ENCODE data around the gene ZBTB44.

The ZBTB44 gene

DNA sequence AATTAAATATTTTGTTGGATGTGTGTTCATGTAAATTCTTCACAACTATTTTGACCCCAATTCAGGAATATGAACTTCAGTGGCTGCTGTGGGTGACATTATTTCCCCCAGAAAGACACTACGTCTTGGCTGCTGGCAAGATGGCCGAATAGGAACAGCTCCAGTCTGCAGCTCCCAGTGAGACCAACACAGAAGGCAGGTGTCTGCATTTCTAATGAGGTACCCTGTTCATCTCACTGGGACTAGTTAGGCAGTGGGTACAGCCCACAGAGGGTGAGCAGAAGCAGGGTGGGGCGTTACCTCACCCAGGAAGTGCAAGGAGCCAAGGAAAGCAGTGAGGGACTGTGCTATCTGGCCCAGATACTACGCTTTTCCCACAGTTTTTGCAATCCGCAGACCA is 65.3 kb downstream of the ZBTB44 start:
- Histone ChIP-seq H3K79me2 (ENCODE audit: insufficient read depth, low read length) (0 out of 2 replicates have a peak, but pooled peaks cover 3% of the 10 kb centered on the region), H3K9ac (ENCODE audit: low read length) (no peak overlapping the region), H3F3A (ENCODE audit: insufficient read depth, low read length) (no peaks in the 10 kb centered on the region), H3K36me3 (ENCODE audit: insufficient read depth, low read length) (no peaks in the 10 kb centered on the region), H4K20me1 (ENCODE audit: insufficient read depth, low read length) (no peaks in the 10 kb centered on the region), H2AFZ (ENCODE audit: low read length) (no peak overlapping the region), H3K27ac (ENCODE audit: low read depth, low read length, poor library complexity, severe bottlenecking) (no peak overlapping the region), H3K9me3 (ENCODE audit: low read length) (no peaks in the 10 kb centered on the region), H3K4me3 (ENCODE audit: low read depth, low read length, poor library complexity, severe bottlenecking) (no peak overlapping the region), H3K27me3 (ENCODE audit: insufficient read depth, low read length) (no peaks in the 10 kb centered on the region), H3K4me1 (ENCODE audit: insufficient read depth, low read length, severe bottlenecking) (no peaks in the 10 kb centered on the region), H3K9me2 (ENCODE audit: low read depth, low read length) (no peaks in the 10 kb centered on the region), H3K4me2 (ENCODE audit: low read length) (no peak overlapping the region)
- TF ChIP-seq EZH2 (IDR thresholded peaks at IDR 0.05; ENCODE audit: borderline replicate concordance, low read length) (no peak), CTCF (IDR thresholded peaks at IDR 0.05; ENCODE audit: low read length) (no peak)

DNA sequence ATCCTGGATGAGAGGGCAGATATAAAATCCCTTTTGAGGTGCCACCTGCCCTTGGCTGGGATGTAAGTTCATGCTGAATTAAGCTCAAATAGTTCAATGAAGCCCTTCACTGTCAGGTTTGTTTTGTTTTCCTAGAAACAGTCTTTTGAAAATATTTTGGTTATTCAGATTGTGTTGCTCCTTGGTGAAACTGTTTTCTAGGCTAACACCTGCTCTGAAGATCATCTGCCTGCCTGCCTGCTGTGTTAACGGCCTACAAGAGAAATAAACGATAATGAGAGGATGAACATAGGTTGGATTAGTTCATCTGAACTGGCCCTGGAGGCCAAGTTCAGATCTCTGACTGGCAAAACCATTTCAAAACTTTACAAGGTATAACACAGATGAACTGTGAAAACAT is 67.4 kb downstream of the ZBTB44 start:
- no peaks in the 10 kb centered on the region for H3F3A ChIP-seq (ENCODE audit: insufficient read depth, low read length)
- no peaks in the 10 kb centered on the region for H4K20me1 ChIP-seq (ENCODE audit: insufficient read depth, low read length)
- no peak overlapping the region for H3K4me3 ChIP-seq (ENCODE audit: low read depth, low read length, poor library complexity, severe bottlenecking)
- H2AFZ ChIP-seq (ENCODE audit: low read length): no peak overlapping the region
- H3K36me3 ChIP-seq (ENCODE audit: insufficient read depth, low read length): no peaks in the 10 kb centered on the region
- 0 out of 2 replicates have a peak, but pooled peaks cover 3% of the 10 kb centered on the region for H3K79me2 ChIP-seq (ENCODE audit: insufficient read depth, low read length)
- H3K9me3 ChIP-seq (ENCODE audit: low read length): no peaks in the 10 kb centered on the region
- TF ChIP-seq CTCF (IDR thresholded peaks at IDR 0.05; ENCODE audit: low read length): no peak
- TF ChIP-seq EZH2 (IDR thresholded peaks at IDR 0.05; ENCODE audit: borderline replicate concordance, low read length): no peak
- no peak overlapping the region for H3K9ac ChIP-seq (ENCODE audit: low read length)
- no peaks in the 10 kb centered on the region for H3K27me3 ChIP-seq (ENCODE audit: insufficient read depth, low read length)
- no peak overlapping the region for H3K4me2 ChIP-seq (ENCODE audit: low read length)
- no peak overlapping the region for H3K27ac ChIP-seq (ENCODE audit: low read depth, low read length, poor library complexity, severe bottlenecking)
- no peaks in the 10 kb centered on the region for H3K4me1 ChIP-seq (ENCODE audit: insufficient read depth, low read length, severe bottlenecking)
- H3K9me2 ChIP-seq (ENCODE audit: low read depth, low read length): no peaks in the 10 kb centered on the region

DNA sequence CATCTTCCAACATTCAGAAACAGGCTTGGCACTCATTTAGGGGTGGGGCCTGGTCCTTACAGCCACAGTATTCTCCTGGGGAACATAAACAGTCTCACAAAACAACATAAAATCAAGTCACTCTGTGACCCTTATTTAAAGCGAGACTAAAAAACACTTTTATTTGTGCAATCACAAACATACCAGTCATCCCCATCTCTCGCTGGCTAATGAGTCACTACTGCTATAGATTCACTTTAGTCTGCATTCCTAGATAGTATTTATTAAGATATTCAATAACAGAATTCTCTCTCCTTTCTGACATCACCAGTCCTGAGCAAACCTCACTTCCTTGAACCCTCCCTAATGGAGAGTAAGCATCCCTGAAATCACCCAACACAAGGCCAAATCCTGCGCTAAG is 68.0 kb downstream of the ZBTB44 start:
- Histone ChIP-seq H3K9me2 (ENCODE audit: low read depth, low read length) (no peaks in the 10 kb centered on the region), H3K4me1 (ENCODE audit: insufficient read depth, low read length, severe bottlenecking) (no peaks in the 10 kb centered on the region), H3K36me3 (ENCODE audit: insufficient read depth, low read length) (no peaks in the 10 kb centered on the region), H3K4me2 (ENCODE audit: low read length) (no peak overlapping the region), H3K9ac (ENCODE audit: low read length) (no peak overlapping the region), H3K27me3 (ENCODE audit: insufficient read depth, low read length) (no peaks in the 10 kb centered on the region), H4K20me1 (ENCODE audit: insufficient read depth, low read length) (no peaks in the 10 kb centered on the region), H3K9me3 (ENCODE audit: low read length) (no peaks in the 10 kb centered on the region), H3K27ac (ENCODE audit: low read depth, low read length, poor library complexity, severe bottlenecking) (no peak overlapping the region), H2AFZ (ENCODE audit: low read length) (no peak overlapping the region), H3F3A (ENCODE audit: insufficient read depth, low read length) (no peaks in the 10 kb centered on the region), H3K79me2 (ENCODE audit: insufficient read depth, low read length) (0 out of 2 replicates have a peak, but pooled peaks cover 3% of the 10 kb centered on the region), H3K4me3 (ENCODE audit: low read depth, low read length, poor library complexity, severe bottlenecking) (no peak overlapping the region)
- TF ChIP-seq CTCF (IDR thresholded peaks at IDR 0.05; ENCODE audit: low read length): no peak
- TF ChIP-seq EZH2 (IDR thresholded peaks at IDR 0.05; ENCODE audit: borderline replicate concordance, low read length): no peak
